Smooth muscle cell (in vitro differentiated cells): ENCODE measurements around the gene SLC6A8. TPM values are rescaled to one million over a fixed set of nuclear protein-coding genes. Genes with fewer than 3 reads are reported as not detected.

Source experiments
- DNase-seq: peaks from one replicate; lab custom pipeline; 2025; ENCODE audit not compliant: unreplicated experiment; lab: John Stamatoyannopoulos, UW
- H2AFZ ChIP-seq: fragments of 200-600 bp; sonication (generic); 2 replicates; pipeline ENCODE4 v1.6.0; 2016; ENCODE audit warnings: antibody characterized with exemption, low read depth, mild to moderate bottlenecking
- H3F3A ChIP-seq: fragments of 200-600 bp; sonication (generic); 2 replicates; pipeline ENCODE4 v1.6.0; 2017; ENCODE audit warnings: antibody characterized with exemption, low read depth
- H3K27ac ChIP-seq: fragments of 200-600 bp; sonication (generic); 2 replicates; pipeline ENCODE4 v1.5.1; 2016; ENCODE audit warnings: low read depth, mild to moderate bottlenecking
- H3K27me3 ChIP-seq: fragments of 200-600 bp; sonication (generic); 2 replicates; pipeline ENCODE4 v1.6.1; 2016; ENCODE audit warnings: low read depth, mild to moderate bottlenecking
- H3K36me3 ChIP-seq: fragments of 200-600 bp; sonication (generic); 2 replicates; pipeline ENCODE4 v1.5.1; 2016; ENCODE audit warnings: low read depth
- H3K4me1 ChIP-seq: fragments of 200-600 bp; sonication (generic); 2 replicates; pipeline ENCODE4 v1.5.1; 2016; ENCODE audit warnings: low read depth
- H3K4me2 ChIP-seq: fragments of 200-600 bp; sonication (generic); 2 replicates; pipeline ENCODE4 v1.6.0; 2016; ENCODE audit warnings: mild to moderate bottlenecking
- H3K4me3 ChIP-seq: fragments of 200-600 bp; sonication (generic); 2 replicates; pipeline ENCODE4 v1.5.1; 2016; ENCODE audit warnings: mild to moderate bottlenecking
- H3K79me2 ChIP-seq: fragments of 200-600 bp; sonication (generic); 2 replicates; pipeline ENCODE4 v1.6.0; 2016; ENCODE audit warnings: low read depth, mild to moderate bottlenecking
- H3K9ac ChIP-seq: fragments of 200-600 bp; sonication (generic); 2 replicates; pipeline ENCODE4 v1.6.0; 2016; ENCODE audit warnings: low read depth
- H3K9me3 ChIP-seq: fragments of 200-600 bp; sonication (generic); replicated peaks from 2 replicates; pipeline ENCODE4 v1.5.1; 2016; ENCODE audit warnings: low read depth
- H4K20me1 ChIP-seq: fragments of 200-600 bp; sonication (generic); 2 replicates; pipeline ENCODE4 v1.6.0; 2016; ENCODE audit warnings: low read depth
- WGBS: methylation state at CpG from one replicate; pipeline ENCODE4 v1.1.7; 2016; ENCODE audit warnings: low lambda C conversion rate; 5-methylcytosine and 5-hydroxymethylcytosine counted together
- polyA plus RNA-seq: library from polyadenylated mRNA; unstranded; fragments of >200 nt; fragmentation: Nextera tagmentation; extraction: Ambion mirVana; gene quantifications from 2 replicates; pipeline ENCODE4 v1.2.1, GENCODE V29; 2016
- total RNA-seq: library from RNA; depleted of rRNA; stranded (reverse); fragments of >200 nt; gene quantifications from 2 replicates; pipeline ENCODE4 v1.2.3, GENCODE V29; 2014
- TF ChIP-seq, protein P1 (sequence below): fragments of 200-600 bp; sonication (generic); IDR thresholded peaks from 2 replicates; pipeline ENCODE4 v1.5.1; 2017; ENCODE audit warnings: borderline replicate concordance, mild to moderate bottlenecking, antibody characterized with exemption; ENCODE audit not compliant: insufficient read depth, poor library complexity, severe bottlenecking

SLC6A8 gene
- total RNA-seq = 42.6 and 45.2 TPM in 2 replicates
- 98.1 and 128 TPM in 2 replicates for polyA plus RNA-seq

DNA sequence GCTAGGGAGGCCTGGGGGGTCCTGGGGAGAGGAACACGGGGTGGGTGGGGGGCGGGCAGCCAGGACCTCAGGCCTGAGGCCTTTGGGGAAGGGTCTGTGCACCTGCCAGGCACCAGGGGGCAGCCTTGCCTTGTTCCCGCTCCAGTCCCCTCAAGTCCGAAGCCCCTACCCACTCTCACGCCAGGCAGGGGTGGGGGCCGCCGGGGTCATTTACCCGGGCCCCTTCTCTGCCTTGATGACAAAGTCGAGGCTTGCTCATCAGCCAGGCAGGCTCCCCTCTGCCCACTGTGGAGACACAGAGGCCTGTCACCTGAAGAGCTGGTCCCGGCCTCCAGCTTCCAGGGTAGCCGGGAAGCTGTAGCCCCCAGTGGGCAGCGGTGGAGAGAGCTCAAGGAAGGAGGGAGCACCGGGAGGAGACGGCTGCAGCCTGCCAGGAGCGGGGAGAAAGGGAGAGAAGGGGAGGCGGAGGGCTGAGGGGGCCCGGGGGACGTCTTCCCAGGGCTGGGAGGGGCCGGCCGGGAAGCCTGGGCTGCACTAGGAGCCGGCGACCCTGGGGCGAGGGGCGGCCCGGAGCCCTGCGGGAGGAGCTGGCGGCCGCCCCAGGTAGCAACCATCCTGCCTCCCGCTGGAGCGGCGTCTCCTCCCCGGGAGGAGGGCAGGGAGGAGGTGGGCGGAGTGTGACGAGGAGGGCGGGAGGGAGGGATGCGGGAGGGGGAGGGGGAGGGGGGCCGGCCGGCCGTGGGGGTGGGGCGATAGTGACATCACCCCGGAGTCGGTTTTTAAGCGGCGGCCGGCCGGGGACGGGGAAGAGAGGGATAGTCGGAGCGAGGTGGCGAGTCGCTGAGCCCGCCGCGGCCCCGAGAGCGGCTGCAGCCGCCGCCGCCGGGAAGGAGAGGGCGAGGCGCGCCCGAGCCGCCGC, at the start of gene SLC6A8:
TSS of gene SLC6A8 (plus strand) at position 806 of the 919 bp plus-strand sequence. CDS start 649 bp downstream, outside the sequence.
- peak; percentile 40 for DNase-seq
- TF ChIP-seq, protein P1, sequence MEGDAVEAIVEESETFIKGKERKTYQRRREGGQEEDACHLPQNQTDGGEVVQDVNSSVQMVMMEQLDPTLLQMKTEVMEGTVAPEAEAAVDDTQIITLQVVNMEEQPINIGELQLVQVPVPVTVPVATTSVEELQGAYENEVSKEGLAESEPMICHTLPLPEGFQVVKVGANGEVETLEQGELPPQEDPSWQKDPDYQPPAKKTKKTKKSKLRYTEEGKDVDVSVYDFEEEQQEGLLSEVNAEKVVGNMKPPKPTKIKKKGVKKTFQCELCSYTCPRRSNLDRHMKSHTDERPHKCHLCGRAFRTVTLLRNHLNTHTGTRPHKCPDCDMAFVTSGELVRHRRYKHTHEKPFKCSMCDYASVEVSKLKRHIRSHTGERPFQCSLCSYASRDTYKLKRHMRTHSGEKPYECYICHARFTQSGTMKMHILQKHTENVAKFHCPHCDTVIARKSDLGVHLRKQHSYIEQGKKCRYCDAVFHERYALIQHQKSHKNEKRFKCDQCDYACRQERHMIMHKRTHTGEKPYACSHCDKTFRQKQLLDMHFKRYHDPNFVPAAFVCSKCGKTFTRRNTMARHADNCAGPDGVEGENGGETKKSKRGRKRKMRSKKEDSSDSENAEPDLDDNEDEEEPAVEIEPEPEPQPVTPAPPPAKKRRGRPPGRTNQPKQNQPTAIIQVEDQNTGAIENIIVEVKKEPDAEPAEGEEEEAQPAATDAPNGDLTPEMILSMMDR = peak; percentile 11

DNA sequence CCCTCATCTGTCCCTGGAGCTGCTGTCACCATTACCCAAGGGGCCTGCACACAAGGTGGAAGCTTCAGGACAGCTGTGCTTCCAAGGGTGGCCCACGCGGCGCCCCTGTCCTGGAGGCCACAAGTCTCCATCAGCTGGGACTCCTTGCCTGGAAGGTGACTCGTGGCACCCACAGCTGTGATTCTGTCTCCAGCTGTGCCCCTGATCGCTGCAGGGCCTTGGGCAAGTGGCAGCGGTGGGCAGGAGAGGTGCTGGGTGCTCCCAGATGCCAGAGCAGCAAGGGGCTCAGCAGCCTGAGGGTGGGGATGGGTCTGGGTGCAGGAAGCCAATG, 49.7 kb upstream of the SLC6A8 start:
- no peaks in the 10 kb centered on the region for H3K36me3 ChIP-seq

More for the DNA sequence above, at the start of gene SLC6A8:
- no peaks in the 10 kb centered on the region for H3K9me3 ChIP-seq
- H3K4me3 ChIP-seq = peak within 1 kb of the TSS; percentile 54
- H3K4me2 ChIP-seq = peak within 1 kb of the TSS; percentile 81
- WGBS = 37% methylated on average over 21 of the region's 66 CpGs
- H3K36me3 ChIP-seq = no peaks in the 10 kb centered on the region
- no peaks in the 10 kb centered on the region for H3K79me2 ChIP-seq
- no peaks in the 10 kb centered on the region for H3K4me1 ChIP-seq
- H2AFZ ChIP-seq = no peak within 1 kb of the TSS
- H3F3A ChIP-seq = no peaks in the 10 kb centered on the region
- H3K27me3 ChIP-seq = no peaks in the 10 kb centered on the region
- H4K20me1 ChIP-seq = peaks cover 25% of the 10 kb centered on the region
- no peak within 1 kb of the TSS for H3K9ac ChIP-seq
- peak within 1 kb of the TSS; percentile 37 for H3K27ac ChIP-seq

DNA sequence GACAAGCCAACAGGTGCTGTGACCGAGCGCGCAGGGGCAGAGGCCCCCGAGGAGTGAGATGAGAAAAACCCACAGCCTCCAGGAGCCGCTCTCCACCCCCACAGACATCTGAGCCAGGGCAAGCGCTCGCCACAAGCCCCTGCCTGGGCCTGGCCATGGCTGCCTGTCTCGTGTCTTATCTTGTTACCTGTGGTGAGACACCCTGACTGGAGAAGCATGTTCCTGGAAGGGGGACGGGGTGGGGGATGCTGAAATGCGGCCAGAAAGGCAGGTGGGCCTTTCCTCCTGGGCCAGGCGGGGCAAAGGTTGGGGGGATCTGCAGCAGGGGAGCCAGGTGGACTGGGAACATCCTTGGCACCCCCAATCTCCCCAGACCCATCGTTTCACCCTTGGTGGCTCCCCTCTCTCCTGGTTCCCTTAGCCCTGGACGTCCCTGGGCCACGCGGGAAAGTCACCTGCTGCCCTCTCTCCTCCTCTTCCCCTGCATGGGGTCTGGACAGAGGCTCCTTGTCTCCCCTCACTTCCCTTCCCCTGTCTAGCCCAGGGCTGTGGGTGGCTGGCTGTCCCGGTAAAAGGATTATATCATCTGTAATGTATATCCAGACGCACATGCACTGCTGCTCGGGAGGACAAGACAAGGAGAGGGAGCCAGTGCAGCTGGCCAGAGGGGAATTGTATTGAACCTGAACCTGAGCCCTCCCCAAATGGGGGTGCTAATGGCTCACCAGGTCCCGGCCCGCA, 49.1 kb upstream of the SLC6A8 start:
- Histone ChIP-seq H3F3A (no peaks in the 10 kb centered on the region), H3K79me2 (no peaks in the 10 kb centered on the region), H2AFZ (no peak overlapping the region), H3K9ac (no peak overlapping the region), H3K9me3 (no peaks in the 10 kb centered on the region), H4K20me1 (no peaks in the 10 kb centered on the region), H3K27ac (no peak overlapping the region), H3K36me3 (no peaks in the 10 kb centered on the region), H3K4me3 (no peak overlapping the region), H3K4me1 (peaks cover under 1% of the 10 kb centered on the region), H3K4me2 (no peak overlapping the region), H3K27me3 (no peaks in the 10 kb centered on the region)
- DNase-seq = no peak
- TF ChIP-seq, protein P1 = no peak
- WGBS = 71% methylated on average over 19 of the region's 20 CpGs

More for the DNA sequence above, 49.7 kb upstream of the SLC6A8 start:
- Histone ChIP-seq H3K27ac (no peak overlapping the region), H3K27me3 (no peaks in the 10 kb centered on the region), H2AFZ (no peak overlapping the region), H3K79me2 (no peaks in the 10 kb centered on the region), H3K4me3 (no peak overlapping the region), H4K20me1 (no peaks in the 10 kb centered on the region), H3K9me3 (no peaks in the 10 kb centered on the region), H3F3A (no peaks in the 10 kb centered on the region), H3K4me1 (no peaks in the 10 kb centered on the region), H3K9ac (no peak overlapping the region), H3K4me2 (no peak overlapping the region)
- no peak for DNase-seq
- TF ChIP-seq, protein P1 = no peak
- 88% methylated on average over 6 of the region's 6 CpGs for WGBS
